ENCODE measurements around the gene RAB39A. TPM values are rescaled to one million over a fixed set of nuclear protein-coding genes. Genes with fewer than 3 reads are reported as not detected.
"Not testable (repeated sequence)": the region's sequence is repeated elsewhere in the genome, so short reads cannot be mapped to it uniquely, and the experiment has no call there.

RAB39A gene
- total and polyA plus RNA-seq, 4 donors: 0.14 to 3.5 (median 0.92) TPM

GRCh38 chr11:107948328-107948727 lies 20.1 kb downstream of the RAB39A start:
- H3K9me3 ChIP-seq (ENCODE audit: control insufficient read depth in 4 of 4, low read length in 3 of 4); DNase-seq (ENCODE audit: low spot score); H3K27me3 ChIP-seq (ENCODE audit: control insufficient read depth in 4 of 4, insufficient read depth in 4 of 4, low read length in 3 of 4); H3K9ac ChIP-seq (ENCODE audit: low read depth in 1 of 2, low read length in 2 of 2); H3K4me3 ChIP-seq (ENCODE audit: low read depth in 1 of 3, low read length in 3 of 3); H3K36me3 ChIP-seq (ENCODE audit: control insufficient read depth in 4 of 4, insufficient read depth in 3 of 4, low read depth in 1 of 4, low read length in 3 of 4); H3K27ac ChIP-seq (ENCODE audit: low read depth in 1 of 2, low read length in 2 of 2); H3K4me1 ChIP-seq (ENCODE audit: control insufficient read depth in 4 of 4, insufficient read depth in 4 of 4, low read length in 3 of 4): not testable (repeated sequence)
- WGBS: 81% methylated on average over 12 of the region's 12 CpGs

- Histone ChIP-seq H3K27me3 (ENCODE audit: control insufficient read depth in 4 of 4, insufficient read depth in 4 of 4, low read length in 3 of 4) (no peaks in the 10 kb centered on the region), H3K4me1 (ENCODE audit: control insufficient read depth in 4 of 4, insufficient read depth in 4 of 4, low read length in 3 of 4) (no peaks in the 10 kb centered on the region), H3K27ac (ENCODE audit: low read depth in 1 of 2, low read length in 2 of 2) (no peak overlapping the region), H3K9ac (ENCODE audit: low read depth in 1 of 2, low read length in 2 of 2) (no peak overlapping the region), H3K9me3 (ENCODE audit: control insufficient read depth in 4 of 4, low read length in 3 of 4) (no peaks in the 10 kb centered on the region), H3K4me3 (ENCODE audit: low read depth in 1 of 3, low read length in 3 of 3) (no peak overlapping the region), H3K36me3 (ENCODE audit: control insufficient read depth in 4 of 4, insufficient read depth in 3 of 4, low read depth in 1 of 4, low read length in 3 of 4) (no peaks in the 10 kb centered on the region)
- TF ChIP-seq EGR1 (IDR thresholded peaks at IDR 0.05; ENCODE audit: low read depth in 2 of 2) (no peak), SP1 (IDR thresholded peaks at IDR 0.05) (no peak), NR2F2 (IDR thresholded peaks at IDR 0.05) (no peak), RXRA (IDR thresholded peaks at IDR 0.05) (no peak), HNF4A (conservative IDR thresholded peaks at IDR 0.05) (no peak)
- TF ChIP-seq, protein P1, sequence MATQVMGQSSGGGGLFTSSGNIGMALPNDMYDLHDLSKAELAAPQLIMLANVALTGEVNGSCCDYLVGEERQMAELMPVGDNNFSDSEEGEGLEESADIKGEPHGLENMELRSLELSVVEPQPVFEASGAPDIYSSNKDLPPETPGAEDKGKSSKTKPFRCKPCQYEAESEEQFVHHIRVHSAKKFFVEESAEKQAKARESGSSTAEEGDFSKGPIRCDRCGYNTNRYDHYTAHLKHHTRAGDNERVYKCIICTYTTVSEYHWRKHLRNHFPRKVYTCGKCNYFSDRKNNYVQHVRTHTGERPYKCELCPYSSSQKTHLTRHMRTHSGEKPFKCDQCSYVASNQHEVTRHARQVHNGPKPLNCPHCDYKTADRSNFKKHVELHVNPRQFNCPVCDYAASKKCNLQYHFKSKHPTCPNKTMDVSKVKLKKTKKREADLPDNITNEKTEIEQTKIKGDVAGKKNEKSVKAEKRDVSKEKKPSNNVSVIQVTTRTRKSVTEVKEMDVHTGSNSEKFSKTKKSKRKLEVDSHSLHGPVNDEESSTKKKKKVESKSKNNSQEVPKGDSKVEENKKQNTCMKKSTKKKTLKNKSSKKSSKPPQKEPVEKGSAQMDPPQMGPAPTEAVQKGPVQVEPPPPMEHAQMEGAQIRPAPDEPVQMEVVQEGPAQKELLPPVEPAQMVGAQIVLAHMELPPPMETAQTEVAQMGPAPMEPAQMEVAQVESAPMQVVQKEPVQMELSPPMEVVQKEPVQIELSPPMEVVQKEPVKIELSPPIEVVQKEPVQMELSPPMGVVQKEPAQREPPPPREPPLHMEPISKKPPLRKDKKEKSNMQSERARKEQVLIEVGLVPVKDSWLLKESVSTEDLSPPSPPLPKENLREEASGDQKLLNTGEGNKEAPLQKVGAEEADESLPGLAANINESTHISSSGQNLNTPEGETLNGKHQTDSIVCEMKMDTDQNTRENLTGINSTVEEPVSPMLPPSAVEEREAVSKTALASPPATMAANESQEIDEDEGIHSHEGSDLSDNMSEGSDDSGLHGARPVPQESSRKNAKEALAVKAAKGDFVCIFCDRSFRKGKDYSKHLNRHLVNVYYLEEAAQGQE (IDR thresholded peaks at IDR 0.05): no peak
- no peak for DNase-seq (ENCODE audit: low spot score)
Observed at GRCh38 chr11:107951155-107951554, 22.9 kb downstream of the RAB39A start.

- H3K9ac ChIP-seq (ENCODE audit: low read depth in 1 of 2, low read length in 2 of 2): no peak overlapping the region
- no peaks in the 10 kb centered on the region for H3K27me3 ChIP-seq (ENCODE audit: control insufficient read depth in 4 of 4, insufficient read depth in 4 of 4, low read length in 3 of 4)
- no peak for DNase-seq (ENCODE audit: low spot score)
- H3K4me3 ChIP-seq (ENCODE audit: low read depth in 1 of 3, low read length in 3 of 3): no peak overlapping the region
- peaks cover 0 to 4% (median 0%) of the 10 kb centered on the region in 4 donors for H3K4me1 ChIP-seq (ENCODE audit: control insufficient read depth in 4 of 4, insufficient read depth in 4 of 4, low read length in 3 of 4)
- no peaks in the 10 kb centered on the region for H3K9me3 ChIP-seq (ENCODE audit: control insufficient read depth in 4 of 4, low read length in 3 of 4)
- no peak overlapping the region for H3K27ac ChIP-seq (ENCODE audit: low read depth in 1 of 2, low read length in 2 of 2)
- TF ChIP-seq RXRA (IDR thresholded peaks at IDR 0.05): no peak
- no peaks in the 10 kb centered on the region for H3K36me3 ChIP-seq (ENCODE audit: control insufficient read depth in 4 of 4, insufficient read depth in 3 of 4, low read depth in 1 of 4, low read length in 3 of 4)
- WGBS: 61% methylated on average over 3 of the region's 3 CpGs
Observed at GRCh38 chr11:107953446-107953845, 25.2 kb downstream of the RAB39A start.

DNA sequence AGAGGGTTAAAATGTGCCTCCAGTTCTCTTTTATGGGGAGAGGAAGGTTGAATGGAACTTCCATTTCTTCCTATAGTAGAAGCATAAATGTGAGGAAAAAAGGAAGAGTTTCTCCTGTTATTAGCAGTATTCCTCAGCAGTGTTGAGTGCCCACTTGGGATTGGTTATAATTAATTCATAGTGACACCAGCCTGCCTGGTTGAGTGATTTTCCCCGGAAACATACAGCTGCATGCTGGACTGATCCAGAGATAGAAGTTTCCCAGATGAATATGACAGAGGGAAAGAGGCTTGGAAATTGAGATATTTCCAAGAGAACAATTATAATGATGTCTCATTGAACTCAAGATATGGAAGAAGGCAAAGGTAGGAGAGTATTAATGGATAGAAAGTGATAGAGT lies 28.3 kb downstream of the RAB39A start:
- TF ChIP-seq HNF4A (conservative IDR thresholded peaks at IDR 0.05): no peak
- no peak for TF ChIP-seq RAD21 (IDR thresholded peaks at IDR 0.05)
- TF ChIP-seq MAX (IDR thresholded peaks at IDR 0.05): no peak
- TF ChIP-seq SP1 (IDR thresholded peaks at IDR 0.05): no peak
- TF ChIP-seq FOXA1 (IDR thresholded peaks at IDR 0.05): no peak

More for the DNA sequence above, 28.3 kb downstream of the RAB39A start:
- H3K27ac ChIP-seq (ENCODE audit: low read depth in 1 of 2, low read length in 2 of 2): no peak overlapping the region
- no peak for DNase-seq (ENCODE audit: low spot score)
- no peaks in the 10 kb centered on the region for H3K36me3 ChIP-seq (ENCODE audit: control insufficient read depth in 4 of 4, insufficient read depth in 3 of 4, low read depth in 1 of 4, low read length in 3 of 4)
- H3K9me3 ChIP-seq (ENCODE audit: control insufficient read depth in 4 of 4, low read length in 3 of 4): no peaks in the 10 kb centered on the region
- H3K9ac ChIP-seq (ENCODE audit: low read depth in 1 of 2, low read length in 2 of 2): no peak overlapping the region
- no peaks in the 10 kb centered on the region for H3K27me3 ChIP-seq (ENCODE audit: control insufficient read depth in 4 of 4, insufficient read depth in 4 of 4, low read length in 3 of 4)
- peaks cover 0 to 4% (median 0%) of the 10 kb centered on the region in 4 donors for H3K4me1 ChIP-seq (ENCODE audit: control insufficient read depth in 4 of 4, insufficient read depth in 4 of 4, low read length in 3 of 4)
- H3K4me3 ChIP-seq (ENCODE audit: low read depth in 1 of 3, low read length in 3 of 3): no peak overlapping the region
- 93% methylated on average over 1 of the region's 1 CpG for WGBS
